WTC11 (cell line): ENCODE measurements around the gene CTTNBP2. TPM values are rescaled to one million over a fixed set of nuclear protein-coding genes. Genes with fewer than 3 reads are reported as not detected.

ENCODE experiments used
- ATAC-seq: fragments of 200-7000 bp; cut with Tn5 transposase; 2 replicates; pipeline ENCODE4 v1.10.0; 2021; ENCODE audit warnings: mild to moderate bottlenecking, moderate library complexity
- CTCF ChIA-PET: fragments of 300-600 bp; sonication (Branson Sonifier 250); formaldehyde crosslinking; loops from one replicate; lab custom pipeline; 2021; ENCODE audit warnings: antibody characterized with exemption; lab: Charles Lee
- POLR2A ChIA-PET: fragments of 350-600 bp; sonication (Branson Sonifier 250); formaldehyde crosslinking; loops from one replicate; lab custom pipeline; 2021; ENCODE audit warnings: antibody characterized with exemption; lab: Charles Lee
- DNase-seq: peaks from one replicate; pipeline ENCODE4 v3.0.0; 2021; ENCODE audit warnings: low spot score
- H3K27ac Mint-ChIP-seq: 2 replicates; pipeline ENCODE4 v1.8.0; 2021; ENCODE audit warnings: mixed read lengths
- H3K27me3 Mint-ChIP-seq: 2 replicates; pipeline ENCODE4 v1.8.0; 2021; ENCODE audit warnings: low read depth, mild to moderate bottlenecking, moderate library complexity, mixed read lengths
- H3K36me3 Mint-ChIP-seq: 2 replicates; pipeline ENCODE4 v1.8.0; 2021; ENCODE audit warnings: mixed read lengths
- H3K4me1 Mint-ChIP-seq: 2 replicates; pipeline ENCODE4 v1.8.0; 2022; ENCODE audit warnings: mixed read lengths
- H3K4me3 Mint-ChIP-seq: 2 replicates; pipeline ENCODE4 v1.8.0; 2021; ENCODE audit warnings: mild to moderate bottlenecking, moderate library complexity, mixed read lengths
- H3K9me3 Mint-ChIP-seq: 2 replicates; pipeline ENCODE4 v1.8.0; 2021; ENCODE audit warnings: mixed read lengths
- CBFB ChIP-seq: sonication (generic); formaldehyde crosslinking; IDR thresholded peaks from 2 replicates; pipeline ENCODE4 v1.8.1; 2022; ENCODE audit warnings: mild to moderate bottlenecking, low read depth, missing genetic modification reagents
- ESRRA ChIP-seq: sonication (generic); formaldehyde crosslinking; IDR thresholded peaks from 2 replicates; pipeline ENCODE4 v1.8.1; 2022; ENCODE audit warnings: mild to moderate bottlenecking, missing genetic modification reagents, borderline replicate concordance
- FOXJ3 ChIP-seq: sonication (generic); formaldehyde crosslinking; IDR thresholded peaks from 2 replicates; pipeline ENCODE4 v1.9.0; 2021; ENCODE audit warnings: missing genetic modification reagents, mild to moderate bottlenecking, borderline replicate concordance
- FOXP1 ChIP-seq: sonication (generic); formaldehyde crosslinking; IDR thresholded peaks from 2 replicates; pipeline ENCODE4 v1.8.0; 2022; ENCODE audit warnings: missing genetic modification reagents, mild to moderate bottlenecking, moderate library complexity, borderline replicate concordance
- GTF2I ChIP-seq: fragments of 250-450 bp; sonication (Bioruptor Pico); conservative IDR thresholded peaks from 2 replicates; pipeline ENCODE4 v1.4.0; 2021; ENCODE audit warnings: mild to moderate bottlenecking
- MXD4 ChIP-seq: fragments of 250-450 bp; sonication (Bioruptor Pico); IDR thresholded peaks from 2 replicates; pipeline ENCODE4 v1.8.0; 2021; ENCODE audit warnings: mild to moderate bottlenecking, moderate library complexity, borderline replicate concordance
- NR2C2 ChIP-seq: sonication (generic); formaldehyde crosslinking; IDR thresholded peaks from 2 replicates; pipeline ENCODE4 v1.8.0; 2022; ENCODE audit warnings: mild to moderate bottlenecking, missing genetic modification reagents
- RELA ChIP-seq: sonication (generic); formaldehyde crosslinking; IDR thresholded peaks from 2 replicates; pipeline ENCODE4 v1.8.1; 2022; ENCODE audit warnings: missing genetic modification reagents, mild to moderate bottlenecking, borderline replicate concordance
- SMAD3 ChIP-seq: sonication (generic); formaldehyde crosslinking; IDR thresholded peaks from 2 replicates; pipeline ENCODE4 v1.8.0; 2022; ENCODE audit warnings: missing genetic modification reagents, mild to moderate bottlenecking, borderline replicate concordance
- SMAD4 ChIP-seq: sonication (generic); formaldehyde crosslinking; IDR thresholded peaks from 2 replicates; pipeline ENCODE4 v1.8.0; 2022; ENCODE audit warnings: mild to moderate bottlenecking, missing genetic modification reagents
- SOX15 ChIP-seq: fragments of 250-450 bp; sonication (Bioruptor Pico); IDR thresholded peaks from 2 replicates; pipeline ENCODE4 v1.9.0; 2021; ENCODE audit warnings: mild to moderate bottlenecking
- TP53 ChIP-seq: sonication (generic); formaldehyde crosslinking; IDR thresholded peaks from 2 replicates; pipeline ENCODE4 v1.8.1; 2023; ENCODE audit warnings: mild to moderate bottlenecking, missing genetic modification reagents
- ZBTB21 ChIP-seq: sonication (generic); formaldehyde crosslinking; IDR thresholded peaks from 2 replicates; pipeline ENCODE4 v1.8.1; 2023; ENCODE audit warnings: mild to moderate bottlenecking, missing genetic modification reagents, borderline replicate concordance
- ZNF263 ChIP-seq: sonication (generic); formaldehyde crosslinking; IDR thresholded peaks from 2 replicates; pipeline ENCODE4 v1.8.1; 2022; ENCODE audit warnings: low read depth, mild to moderate bottlenecking, moderate library complexity, missing genetic modification reagents
- ZNF317 ChIP-seq: sonication (generic); formaldehyde crosslinking; IDR thresholded peaks from 2 replicates; pipeline ENCODE4 v1.8.1; 2023; ENCODE audit warnings: low read depth, mild to moderate bottlenecking, moderate library complexity, missing genetic modification reagents, borderline replicate concordance
- total RNA-seq: library from RNA; stranded (reverse); gene quantifications from 3 replicates; pipeline ENCODE4 v1.2.3, GENCODE V29; 2021
- TF ChIP-seq, protein P1 (sequence below): sonication (generic); formaldehyde crosslinking; IDR thresholded peaks from 2 replicates; pipeline ENCODE4 v1.8.0; 2022; ENCODE audit warnings: mild to moderate bottlenecking, missing genetic modification reagents
- TF ChIP-seq, protein P2 (sequence below): sonication (generic); formaldehyde crosslinking; IDR thresholded peaks from 2 replicates; pipeline ENCODE4 v1.8.1; 2022; ENCODE audit warnings: low read depth, mild to moderate bottlenecking, moderate library complexity, missing genetic modification reagents, borderline replicate concordance
- TF ChIP-seq, protein P3 (sequence below): sonication (generic); formaldehyde crosslinking; IDR thresholded peaks from 2 replicates; pipeline ENCODE4 v1.8.1; 2022; ENCODE audit warnings: mild to moderate bottlenecking, moderate library complexity, missing genetic modification reagents
- TF ChIP-seq, protein P4 (sequence below): sonication (generic); formaldehyde crosslinking; IDR thresholded peaks from 2 replicates; pipeline ENCODE4 v1.8.1; 2022; ENCODE audit warnings: low read depth, missing genetic modification reagents, borderline replicate concordance
- TF ChIP-seq, protein P5 (sequence below): fragments of 250-450 bp; sonication (Bioruptor Pico); conservative IDR thresholded peaks from 2 replicates; pipeline ENCODE4 v1.9.0; 2021; ENCODE audit warnings: mild to moderate bottlenecking
- TF ChIP-seq, protein P6 (sequence below): sonication (generic); formaldehyde crosslinking; IDR thresholded peaks from 2 replicates; pipeline ENCODE4 v1.8.0; 2023; ENCODE audit warnings: missing genetic modification reagents

Gene CTTNBP2
- total RNA-seq, 1 experiment from 2014 or later: 22.1 TPM

DNA sequence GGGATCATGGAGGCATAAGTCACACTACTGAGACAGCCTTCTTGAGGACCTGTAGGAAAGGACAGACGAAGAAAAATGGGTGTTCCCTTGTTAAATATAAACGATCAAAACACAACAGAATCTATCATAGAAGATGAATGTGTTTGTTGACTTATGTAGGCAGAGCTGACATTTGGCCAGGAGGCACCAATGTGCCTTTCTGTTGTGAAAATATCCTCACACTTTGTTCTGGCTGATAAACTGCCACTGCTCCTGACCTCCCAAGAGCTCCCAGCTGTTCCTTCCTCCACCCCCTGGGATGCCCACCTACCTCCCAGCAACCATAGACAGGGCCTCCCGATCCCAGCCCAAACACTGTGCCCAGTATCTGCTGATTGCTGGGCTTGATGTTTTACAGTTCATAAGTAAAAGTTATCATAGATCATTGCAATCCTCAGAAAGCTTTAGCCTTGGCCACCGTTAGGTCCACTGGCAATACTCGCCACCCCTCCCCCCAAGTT, 116.6 kb downstream of the CTTNBP2 start:
- TF ChIP-seq RELA (CRISPR knock-in tag): no peak
- TF ChIP-seq, protein P1, sequence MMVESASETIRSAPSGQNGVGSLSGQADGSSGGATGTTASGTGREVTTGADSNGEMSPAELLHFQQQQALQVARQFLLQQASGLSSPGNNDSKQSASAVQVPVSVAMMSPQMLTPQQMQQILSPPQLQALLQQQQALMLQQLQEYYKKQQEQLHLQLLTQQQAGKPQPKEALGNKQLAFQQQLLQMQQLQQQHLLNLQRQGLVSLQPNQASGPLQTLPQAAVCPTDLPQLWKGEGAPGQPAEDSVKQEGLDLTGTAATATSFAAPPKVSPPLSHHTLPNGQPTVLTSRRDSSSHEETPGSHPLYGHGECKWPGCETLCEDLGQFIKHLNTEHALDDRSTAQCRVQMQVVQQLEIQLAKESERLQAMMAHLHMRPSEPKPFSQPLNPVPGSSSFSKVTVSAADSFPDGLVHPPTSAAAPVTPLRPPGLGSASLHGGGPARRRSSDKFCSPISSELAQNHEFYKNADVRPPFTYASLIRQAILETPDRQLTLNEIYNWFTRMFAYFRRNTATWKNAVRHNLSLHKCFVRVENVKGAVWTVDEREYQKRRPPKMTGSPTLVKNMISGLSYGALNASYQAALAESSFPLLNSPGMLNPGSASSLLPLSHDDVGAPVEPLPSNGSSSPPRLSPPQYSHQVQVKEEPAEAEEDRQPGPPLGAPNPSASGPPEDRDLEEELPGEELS: no peak
- TF ChIP-seq ZNF263 (CRISPR knock-in tag): no peak
- TF ChIP-seq, protein P2, sequence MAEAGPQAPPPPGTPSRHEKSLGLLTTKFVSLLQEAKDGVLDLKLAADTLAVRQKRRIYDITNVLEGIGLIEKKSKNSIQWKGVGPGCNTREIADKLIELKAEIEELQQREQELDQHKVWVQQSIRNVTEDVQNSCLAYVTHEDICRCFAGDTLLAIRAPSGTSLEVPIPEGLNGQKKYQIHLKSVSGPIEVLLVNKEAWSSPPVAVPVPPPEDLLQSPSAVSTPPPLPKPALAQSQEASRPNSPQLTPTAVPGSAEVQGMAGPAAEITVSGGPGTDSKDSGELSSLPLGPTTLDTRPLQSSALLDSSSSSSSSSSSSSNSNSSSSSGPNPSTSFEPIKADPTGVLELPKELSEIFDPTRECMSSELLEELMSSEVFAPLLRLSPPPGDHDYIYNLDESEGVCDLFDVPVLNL (CRISPR knock-in tag): no peak
- no peak for TF ChIP-seq ZBTB21 (CRISPR knock-in tag)
- no peak for TF ChIP-seq NR2C2
- no peak for TF ChIP-seq ZNF317 (CRISPR knock-in tag)
- ChIA-PET CTCF (no interaction called here), POLR2A (no interaction called here)
- Mint-ChIP-seq H3K27ac (no peak overlapping the region), H3K4me3 (no peak overlapping the region), H3K4me1 (no peaks in the 10 kb centered on the region), H3K27me3 (no peaks in the 10 kb centered on the region), H3K9me3 (no peaks in the 10 kb centered on the region), H3K36me3 (peaks cover 32% of the 10 kb centered on the region)
- DNase-seq: no peak
- ATAC-seq: no peak

DNA sequence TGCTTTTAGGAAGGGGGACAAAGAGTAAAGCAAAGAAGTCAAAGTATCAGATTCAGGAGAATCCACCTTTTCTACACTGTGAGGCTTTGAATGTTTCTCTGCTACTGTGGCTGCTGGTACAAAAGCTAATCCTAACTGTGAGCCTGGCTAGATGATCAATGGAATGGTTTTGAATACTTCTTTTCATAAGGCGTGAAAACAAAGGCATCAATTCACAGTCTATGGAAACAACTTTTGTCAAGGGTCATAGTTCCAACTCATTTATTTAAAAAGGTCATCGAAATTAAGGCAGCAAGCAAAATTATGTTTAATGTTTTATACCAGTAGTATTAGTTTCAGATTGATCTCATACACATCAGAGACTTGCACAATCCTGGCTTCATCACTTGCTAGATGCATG, 118.1 kb downstream of the CTTNBP2 start:
- POLR2A ChIA-PET: no interaction called here
- CTCF ChIA-PET: no interaction called here
- H3K4me3 Mint-ChIP-seq: no peak overlapping the region
- no peak overlapping the region for H3K27ac Mint-ChIP-seq
- H3K27me3 Mint-ChIP-seq: no peaks in the 10 kb centered on the region
- ATAC-seq (no peak), DNase-seq (no peak)
- H3K36me3 Mint-ChIP-seq: peaks cover 26% of the 10 kb centered on the region
- TF ChIP-seq, protein P3, sequence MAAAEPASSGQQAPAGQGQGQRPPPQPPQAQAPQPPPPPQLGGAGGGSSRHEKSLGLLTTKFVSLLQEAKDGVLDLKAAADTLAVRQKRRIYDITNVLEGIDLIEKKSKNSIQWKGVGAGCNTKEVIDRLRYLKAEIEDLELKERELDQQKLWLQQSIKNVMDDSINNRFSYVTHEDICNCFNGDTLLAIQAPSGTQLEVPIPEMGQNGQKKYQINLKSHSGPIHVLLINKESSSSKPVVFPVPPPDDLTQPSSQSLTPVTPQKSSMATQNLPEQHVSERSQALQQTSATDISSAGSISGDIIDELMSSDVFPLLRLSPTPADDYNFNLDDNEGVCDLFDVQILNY: no peak
- TF ChIP-seq SOX15: no peak
- TF ChIP-seq, protein P4, sequence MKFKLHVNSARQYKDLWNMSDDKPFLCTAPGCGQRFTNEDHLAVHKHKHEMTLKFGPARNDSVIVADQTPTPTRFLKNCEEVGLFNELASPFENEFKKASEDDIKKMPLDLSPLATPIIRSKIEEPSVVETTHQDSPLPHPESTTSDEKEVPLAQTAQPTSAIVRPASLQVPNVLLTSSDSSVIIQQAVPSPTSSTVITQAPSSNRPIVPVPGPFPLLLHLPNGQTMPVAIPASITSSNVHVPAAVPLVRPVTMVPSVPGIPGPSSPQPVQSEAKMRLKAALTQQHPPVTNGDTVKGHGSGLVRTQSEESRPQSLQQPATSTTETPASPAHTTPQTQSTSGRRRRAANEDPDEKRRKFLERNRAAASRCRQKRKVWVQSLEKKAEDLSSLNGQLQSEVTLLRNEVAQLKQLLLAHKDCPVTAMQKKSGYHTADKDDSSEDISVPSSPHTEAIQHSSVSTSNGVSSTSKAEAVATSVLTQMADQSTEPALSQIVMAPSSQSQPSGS (CRISPR knock-in tag): no peak
- TF ChIP-seq, protein P5, sequence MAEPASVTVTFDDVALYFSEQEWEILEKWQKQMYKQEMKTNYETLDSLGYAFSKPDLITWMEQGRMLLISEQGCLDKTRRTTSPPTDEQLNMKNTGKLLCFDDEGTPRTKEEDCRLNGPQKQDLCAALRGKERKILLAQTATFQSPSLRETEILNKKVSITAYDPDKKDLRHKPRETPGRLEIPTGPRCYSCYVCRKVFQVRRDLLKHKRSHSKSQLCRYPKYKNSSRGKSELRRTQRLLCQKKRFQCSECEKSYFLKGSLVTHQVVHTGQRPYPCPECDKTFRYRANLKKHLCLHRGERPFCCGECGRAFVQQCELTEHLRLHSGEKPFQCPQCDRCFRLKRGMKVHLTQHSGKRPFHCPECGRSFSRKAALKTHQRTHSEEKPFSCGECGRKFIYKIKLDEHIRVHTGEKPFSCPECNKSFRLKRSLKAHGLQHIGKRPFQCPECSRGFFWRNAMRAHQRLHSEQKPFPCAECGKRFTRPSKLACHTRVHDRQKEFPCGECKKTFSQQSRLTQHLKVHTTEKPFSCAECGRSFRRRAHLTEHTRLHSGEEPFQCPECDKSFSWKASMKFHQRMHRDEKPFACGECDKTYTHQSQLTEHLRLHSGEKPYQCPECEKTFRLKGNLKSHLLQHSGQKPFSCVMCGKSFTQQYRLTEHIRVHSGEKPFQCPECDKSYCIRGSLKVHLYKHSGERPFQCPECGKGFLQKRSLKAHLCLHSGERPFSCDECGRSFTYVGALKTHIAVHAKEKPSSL: no peak
- TF ChIP-seq TP53: no peak
- no peak for TF ChIP-seq CBFB (CRISPR knock-in tag)
- TF ChIP-seq MXD4 (CRISPR knock-in tag): no peak
- no peak for TF ChIP-seq ESRRA
- TF ChIP-seq FOXJ3: no peak
- no peak for TF ChIP-seq SMAD3 (CRISPR knock-in tag)
- TF ChIP-seq FOXP1 (CRISPR knock-in tag): no peak
- TF ChIP-seq, protein P6, sequence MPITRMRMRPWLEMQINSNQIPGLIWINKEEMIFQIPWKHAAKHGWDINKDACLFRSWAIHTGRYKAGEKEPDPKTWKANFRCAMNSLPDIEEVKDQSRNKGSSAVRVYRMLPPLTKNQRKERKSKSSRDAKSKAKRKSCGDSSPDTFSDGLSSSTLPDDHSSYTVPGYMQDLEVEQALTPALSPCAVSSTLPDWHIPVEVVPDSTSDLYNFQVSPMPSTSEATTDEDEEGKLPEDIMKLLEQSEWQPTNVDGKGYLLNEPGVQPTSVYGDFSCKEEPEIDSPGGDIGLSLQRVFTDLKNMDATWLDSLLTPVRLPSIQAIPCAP (CRISPR knock-in tag): no peak
- no peak for TF ChIP-seq SMAD4 (CRISPR knock-in tag)
- TF ChIP-seq GTF2I (CRISPR knock-in tag): no peak
- H3K9me3 Mint-ChIP-seq: no peaks in the 10 kb centered on the region
- no peaks in the 10 kb centered on the region for H3K4me1 Mint-ChIP-seq
